Body of pancreas (tissue), 4 donors: Measurements from ENCODE around the gene BRCA1. TPM values are rescaled to one million over a fixed set of nuclear protein-coding genes. Genes with fewer than 3 reads are reported as not detected.

ENCODE experiments used
- ATAC-seq: fragments of 150-250 bp; one replicate; pipeline ENCODE4 v1.9.1; 2016
- DNase-seq, 4 donors: peaks; one replicate each; pipeline ENCODE4 v3.0.0-alpha.2; 2019
- H3K27ac ChIP-seq, 4 donors: fragments of 200-600 bp; sonication (generic); 1 replicate in 3 of 4; 2 replicates in 1 of 4; pipeline versions ENCODE4 v1.5.1 to v1.6.1; 2016 to 2019; ENCODE audit warnings: mild to moderate bottlenecking in 1 of 4, mixed read lengths in 1 of 4, moderate library complexity in 1 of 4
- H3K27me3 ChIP-seq, 2 donors: fragments of 200-600 bp; sonication (generic); one replicate each; pipeline ENCODE4 v1.6.0; 2016; ENCODE audit warnings: mild to moderate bottlenecking in 1 of 2
- H3K36me3 ChIP-seq, 2 donors: fragments of 200-600 bp; sonication (generic); replicated peaks in 1 of 2; 2 replicates each; pipeline ENCODE4 v1.5.1; 2016; ENCODE audit warnings: low read depth in 2 of 2; ENCODE audit not compliant: insufficient read depth in 1 of 2
- H3K4me1 ChIP-seq: fragments of 200-600 bp; sonication (generic); one replicate; pipeline ENCODE4 v1.6.0; 2016
- H3K4me3 ChIP-seq, 2 donors: fragments of 200-600 bp; sonication (generic); 1 replicate in 1 of 2; 2 replicates in 1 of 2; pipeline ENCODE4 v1.5.1; 2016 to 2019
- H3K9me3 ChIP-seq, 3 donors: fragments of 200-600 bp; sonication (generic); 1 replicate in 2 of 3; 2 replicates in 1 of 3; pipeline ENCODE4 v1.5.1; 2016
- CTCF ChIP-seq, 7 experiments: fragments of 450-650 bp in 4 of 7; fragments of 200-600 bp in 3 of 7; sonication (generic) in 3 of 7; IDR thresholded peaks; one replicate each; pipeline ENCODE4 v1.5.1; 2016 to 2019; ENCODE audit warnings: antibody characterized with exemption in 7 of 7
- POLR2A ChIP-seq, 3 donors: fragments of 450-650 bp; IDR thresholded peaks; one replicate each; pipeline ENCODE4 v1.6.1; 2016; ENCODE audit warnings: antibody characterized with exemption in 3 of 3, mild to moderate bottlenecking in 2 of 3
- WGBS, 2 donors: methylation state at CpG; one replicate each; pipeline ENCODE4 v1.1.5; 2017; 5-methylcytosine and 5-hydroxymethylcytosine counted together
- intact Hi-C: fragments of 100-400 bp; cut with DNase I; formaldehyde crosslinking; loops from one replicate; pipeline ENCODE4 v1.15.1; 2023
- total RNA-seq, 2 donors: library from RNA; depleted of rRNA; stranded (reverse); fragments of >200 nt; gene quantifications; one replicate each; pipeline ENCODE4 v1.1.0, GENCODE V29; 2016

The BRCA1 gene
- total RNA-seq, 2 donors from 2014 or later: 2.6 to 7.6 TPM

- Histone ChIP-seq H3K36me3 (no peaks in the 10 kb centered on the region), H3K9me3 (no peaks in the 10 kb centered on the region), H3K4me1 (no peaks in the 10 kb centered on the region), H3K4me3 (no peak overlapping the region), H3K27ac (no peak overlapping the region), H3K27me3 (no peaks in the 10 kb centered on the region)
- TF ChIP-seq POLR2A (IDR thresholded peaks at IDR 0.05) (no peak), CTCF (IDR thresholded peaks at IDR 0.05) (no peak)
- ATAC-seq: no peak
- 89 to 91% methylated on average over 4 of the region's 4 CpGs for WGBS, 2 donors
- intact Hi-C loops: no loop called here
- no peak for DNase-seq
Measured at GRCh38 chr17:43094129-43094835, 30.9 kb downstream of the BRCA1 start.

DNA sequence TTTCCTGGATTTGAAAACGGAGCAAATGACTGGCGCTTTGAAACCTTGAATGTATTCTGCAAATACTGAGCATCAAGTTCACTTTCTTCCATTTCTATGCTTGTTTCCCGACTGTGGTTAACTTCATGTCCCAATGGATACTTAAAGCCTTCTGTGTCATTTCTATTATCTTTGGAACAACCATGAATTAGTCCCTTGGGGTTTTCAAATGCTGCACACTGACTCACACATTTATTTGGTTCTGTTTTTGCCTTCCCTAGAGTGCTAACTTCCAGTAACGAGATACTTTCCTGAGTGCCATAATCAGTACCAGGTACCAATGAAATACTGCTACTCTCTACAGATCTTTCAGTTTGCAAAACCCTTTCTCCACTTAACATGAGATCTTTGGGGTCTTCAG is 32.3 kb downstream of the BRCA1 start:
- TF ChIP-seq CTCF (IDR thresholded peaks at IDR 0.05) (no peak), POLR2A (IDR thresholded peaks at IDR 0.05) (no peak)
- Histone ChIP-seq H3K4me3 (no peak overlapping the region), H3K36me3 (no peaks in the 10 kb centered on the region), H3K4me1 (no peaks in the 10 kb centered on the region), H3K9me3 (no peaks in the 10 kb centered on the region), H3K27me3 (no peaks in the 10 kb centered on the region), H3K27ac (no peak overlapping the region)
- intact Hi-C loops: no loop called here
- no peak for DNase-seq
- 63 to 74% methylated on average over 4 of the region's 4 CpGs for WGBS, 2 donors
- no peak for ATAC-seq

GRCh38 chr17:43090022-43090421 is 35.1 kb downstream of the BRCA1 start:
- no peak for ATAC-seq

GRCh38 chr17:43085474-43085873 is 39.7 kb downstream of the BRCA1 start:
- WGBS, 2 donors: 48 to 56% methylated on average over 2 of the region's 2 CpGs
- DNase-seq (no peak), ATAC-seq (no peak)
- no peaks in the 10 kb centered on the region for H3K9me3 ChIP-seq
- no peak overlapping the region for H3K4me3 ChIP-seq
- H3K27ac ChIP-seq: peak overlapping the region in 1 of 4 donors; percentile 60
- no peaks in the 10 kb centered on the region for H3K27me3 ChIP-seq
- H3K4me1 ChIP-seq: peaks cover 16% of the 10 kb centered on the region
- TF ChIP-seq CTCF (IDR thresholded peaks at IDR 0.05) (peak in 2 of 7 experiments; percentile 12 to 32), POLR2A (IDR thresholded peaks at IDR 0.05) (no peak)
- no peaks in the 10 kb centered on the region for H3K36me3 ChIP-seq
- intact Hi-C loops: no loop called here

More at GRCh38 chr17:43090022-43090421, 35.1 kb downstream of the BRCA1 start:
- 88 to 96% methylated on average over 2 of the region's 2 CpGs for WGBS, 2 donors
- TF ChIP-seq POLR2A (IDR thresholded peaks at IDR 0.05) (no peak), CTCF (IDR thresholded peaks at IDR 0.05) (no peak)
- Histone ChIP-seq H3K36me3 (no peaks in the 10 kb centered on the region), H3K27me3 (no peaks in the 10 kb centered on the region), H3K4me1 (peaks cover 4% of the 10 kb centered on the region), H3K27ac (no peak overlapping the region), H3K4me3 (no peak overlapping the region), H3K9me3 (no peaks in the 10 kb centered on the region)
- intact Hi-C loops: no loop called here
- DNase-seq: no peak
